ENCODE data around the gene CAVIN2. TPM values are rescaled to one million over a fixed set of nuclear protein-coding genes. Genes with fewer than 3 reads are reported as not detected.

CAVIN2 gene
- polyA plus RNA-seq, 1 of the 3 experiments (the other 2 are of a cell fraction): 1.5 TPM

- Histone ChIP-seq H3K4me3 (ENCODE audit: low read depth in 2 of 2, low read length in 1 of 2) (no peak overlapping the region), H2AFZ (ENCODE audit: low read depth) (peak overlapping the region; percentile 5; the same call in 1 of the 2 replicates), H3K9ac (no peak overlapping the region), H4K20me1 (ENCODE audit: insufficient read depth) (no peaks in the 10 kb centered on the region), H3K27ac (ENCODE audit: low read depth in 2 of 2, low read length in 1 of 2) (peak overlapping the region; percentile 8 to 58; a peak in 1 of 4 replicates), H3K79me2 (ENCODE audit: insufficient read depth) (no peaks in the 10 kb centered on the region), H3K9me3 (no peaks in the 10 kb centered on the region), H3K36me3 (replicated peaks in 1 of 2; ENCODE audit: control insufficient read depth in 1 of 2, insufficient read depth in 2 of 2, low read length in 1 of 2) (no peaks in the 10 kb centered on the region), H3K9me2 (no peaks in the 10 kb centered on the region), H3K4me2 (peak overlapping the region; percentile 14; the same call in 1 of the 2 replicates), H3F3A (replicated peaks; ENCODE audit: insufficient read depth) (no peaks in the 10 kb centered on the region), H3K27me3 (ENCODE audit: insufficient read depth) (no peaks in the 10 kb centered on the region), H3K4me1 (ENCODE audit: control insufficient read depth in 1 of 2, insufficient read depth in 2 of 2, low read depth in 1 of 2, low read length in 1 of 2) (peaks cover 10 to 26% of the 10 kb centered on the region in 2 experiments)
- TF ChIP-seq, protein P1, sequence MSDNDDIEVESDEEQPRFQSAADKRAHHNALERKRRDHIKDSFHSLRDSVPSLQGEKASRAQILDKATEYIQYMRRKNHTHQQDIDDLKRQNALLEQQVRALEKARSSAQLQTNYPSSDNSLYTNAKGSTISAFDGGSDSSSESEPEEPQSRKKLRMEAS (IDR thresholded peaks at IDR 0.05; ENCODE audit: low read depth): no peak
- TF ChIP-seq GABPA (IDR thresholded peaks at IDR 0.05; ENCODE audit: low read depth) (no peak), NFIC (IDR thresholded peaks at IDR 0.05; ENCODE audit: borderline replicate concordance) (no peak), RAD21 (IDR thresholded peaks at IDR 0.05; ENCODE audit: low read length) (no peak), MEF2A (IDR thresholded peaks at IDR 0.05; ENCODE audit: borderline replicate concordance, low read depth) (no peak), PBX3 (IDR thresholded peaks at IDR 0.05) (no peak), FOXM1 (IDR thresholded peaks at IDR 0.05; ENCODE audit: low read depth) (no peak), ZBTB33 (IDR thresholded peaks at IDR 0.05; ENCODE audit: borderline replicate concordance, low read depth) (no peak), RXRA (IDR thresholded peaks at IDR 0.05; ENCODE audit: borderline replicate concordance, low read depth) (no peak), GATA2 (CRISPR knock-in tag; IDR thresholded peaks at IDR 0.05) (no peak), RCOR1 (IDR thresholded peaks at IDR 0.05; ENCODE audit: low read length) (no peak), EP300 (IDR thresholded peaks at IDR 0.05; ENCODE audit: borderline replicate concordance in 1 of 2, low read depth in 1 of 2, low read length in 1 of 2) (no peak)
- POLR2A ChIA-PET: no interaction called here
- CTCF ChIA-PET: interaction anchor here (1.6 kb wide), 1 partner anchor 315 kb away, joined by 5 read pairs; no protein-coding TSS in a partner anchor
- 87% methylated on average over 4 of the region's 4 CpGs for WGBS (ENCODE audit: low lambda C conversion rate)
- no peak for DNase-seq
These were observed 876 bp upstream of the CAVIN2 start for GRCh38 chr2:191847764-191848163.

GRCh38 chr2:191845876-191846514 lies 893 bp downstream of the CAVIN2 start:
- Histone ChIP-seq H3K4me1 (ENCODE audit: control insufficient read depth in 1 of 2, insufficient read depth in 2 of 2, low read depth in 1 of 2, low read length in 1 of 2) (peaks cover 10 to 26% of the 10 kb centered on the region in 2 experiments), H3K4me2 (no peak overlapping the region), H2AFZ (ENCODE audit: low read depth) (no peak overlapping the region), H3K36me3 (replicated peaks in 1 of 2; ENCODE audit: control insufficient read depth in 1 of 2, insufficient read depth in 2 of 2, low read length in 1 of 2) (no peaks in the 10 kb centered on the region), H3K9ac (no peak overlapping the region), H3K9me2 (no peaks in the 10 kb centered on the region), H3F3A (replicated peaks; ENCODE audit: insufficient read depth) (no peaks in the 10 kb centered on the region), H3K27me3 (ENCODE audit: insufficient read depth) (no peaks in the 10 kb centered on the region), H3K9me3 (no peaks in the 10 kb centered on the region), H3K27ac (ENCODE audit: low read depth in 2 of 2, low read length in 1 of 2) (no peak overlapping the region; a peak in 1 of 4 replicates), H3K4me3 (ENCODE audit: low read depth in 2 of 2, low read length in 1 of 2) (peak overlapping the region in 1 of 2 experiments; percentile 14; a peak in 1 of 4 replicates), H3K79me2 (ENCODE audit: insufficient read depth) (no peaks in the 10 kb centered on the region), H4K20me1 (ENCODE audit: insufficient read depth) (no peaks in the 10 kb centered on the region)
- DNase-seq: no peak
- TF ChIP-seq RXRA (IDR thresholded peaks at IDR 0.05; ENCODE audit: borderline replicate concordance, low read depth): no peak
- POLR2A ChIA-PET: no interaction called here
- CTCF ChIA-PET: interaction anchor here (1.6 kb wide), 1 partner anchor 316 kb away, joined by 5 read pairs; no protein-coding TSS in a partner anchor
- WGBS (ENCODE audit: low lambda C conversion rate): 81% methylated on average over 11 of the region's 11 CpGs

Measured in SK-N-SH (cell line).